ENCODE measurements around the gene GPX2.
A peak's percentile ranks its signal among the peaks of the same experiment; 100 is the strongest.

The GPX2 gene

DNA sequence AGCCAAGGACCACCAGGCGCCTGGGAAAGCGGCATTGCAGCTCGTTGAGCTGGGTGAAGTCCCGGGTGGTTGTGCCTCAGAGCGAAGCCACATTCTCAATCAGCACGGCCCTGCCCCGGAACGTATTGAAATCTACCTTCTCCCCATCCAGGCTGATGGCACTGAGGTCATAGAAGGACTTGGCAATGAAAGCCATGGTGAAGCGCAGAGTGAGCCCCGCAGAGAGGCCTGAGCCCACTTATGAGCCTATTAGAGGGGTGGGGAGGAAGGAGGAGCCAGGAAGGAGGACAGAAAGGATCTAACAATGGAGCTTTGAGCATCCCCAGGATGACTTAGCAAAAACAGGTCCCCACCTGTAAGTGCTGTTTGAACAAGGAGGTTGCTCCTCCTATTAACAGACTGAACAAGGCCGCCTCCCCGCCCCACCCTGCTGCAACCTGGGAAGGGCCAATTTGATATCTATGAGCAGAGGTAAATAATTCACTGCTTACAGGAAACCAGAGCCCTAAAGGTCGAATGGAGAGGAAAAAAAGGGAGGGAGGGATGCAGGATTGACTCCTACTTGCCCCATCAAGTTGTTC lies at the start of gene GPX2:
Gene GPX2, minus strand, starts transcription at position 215 of the 581 bp plus-strand sequence. Its CDS starts 19 bp downstream, at position 196.
- no peak for DNase-seq (ENCODE audit: low read depth)

- no peak for DNase-seq (ENCODE audit: low read depth)
Observed at GRCh38 chr14:64990939-64991338, 48.4 kb upstream of the GPX2 start.

- no peak for DNase-seq (ENCODE audit: low read depth)
Observed at GRCh38 chr14:64990296-64990695, 47.8 kb upstream of the GPX2 start.

DNA sequence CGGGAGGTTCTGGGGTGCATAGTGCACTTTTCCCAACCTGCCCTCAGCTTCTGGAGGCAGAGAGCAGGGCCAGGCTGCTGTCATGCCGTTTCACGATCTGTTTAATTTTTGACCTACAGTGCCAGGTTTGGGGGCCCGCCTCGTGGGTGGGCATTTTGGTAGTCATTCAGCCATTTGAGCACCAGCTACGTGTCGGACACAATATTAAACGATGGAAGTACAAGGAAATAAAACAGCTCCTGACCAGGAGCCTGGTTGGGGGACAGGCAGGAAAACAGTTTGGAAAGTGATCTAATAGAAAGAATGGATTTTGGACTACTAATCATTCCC lies 44.9 kb upstream of the GPX2 start:
- no peak for DNase-seq (ENCODE audit: low read depth)

- DNase-seq (ENCODE audit: low read depth): peak; percentile 89
Observed at GRCh38 chr14:64986648-64987437, 44.3 kb upstream of the GPX2 start, which contains the start of gene FNTB. Gene FNTB (plus strand): TSS chr14:64986895. CDS start chr14:64986954, 59 bp downstream.

GRCh38 chr14:64983439-64984310 lies 41.1 kb upstream of the GPX2 start:
- no peak for DNase-seq (ENCODE audit: low read depth)

DNA sequence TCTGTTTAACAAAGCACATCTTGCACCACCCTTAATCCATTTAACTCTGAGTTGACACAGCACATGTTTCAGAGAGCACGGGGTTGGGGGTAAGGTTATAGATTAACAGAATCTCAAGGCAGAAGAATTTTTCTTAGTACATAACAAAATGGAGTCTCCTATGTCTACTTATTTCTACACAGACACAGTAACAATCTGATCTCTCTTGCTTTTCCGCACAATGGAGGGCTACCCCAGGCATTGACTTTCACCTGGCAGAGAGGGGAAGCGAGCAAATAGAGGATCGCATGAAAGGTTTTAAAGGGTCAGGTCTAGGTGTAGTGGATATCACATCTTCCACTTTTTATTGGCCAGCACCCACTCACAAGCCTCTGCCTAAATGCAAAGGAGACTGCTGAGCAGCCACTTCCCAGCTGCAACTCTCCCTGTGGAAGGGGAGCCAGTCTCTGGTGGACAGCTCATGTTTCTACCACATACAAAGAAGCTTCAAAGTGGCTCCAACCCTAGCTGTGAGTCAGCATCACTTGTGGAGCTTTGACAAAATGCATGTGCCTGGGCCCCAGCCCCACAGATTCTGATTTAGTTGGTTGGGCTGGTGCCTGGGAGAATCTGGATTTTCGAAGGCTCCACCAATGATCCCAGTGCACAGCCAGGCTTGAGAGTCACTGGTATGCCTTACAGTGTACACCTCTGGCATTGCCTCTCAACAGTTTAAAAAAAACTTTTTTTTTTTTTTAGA lies 37.0 kb upstream of the GPX2 start:
- DNase-seq (ENCODE audit: low read depth): no peak

- no peak for DNase-seq (ENCODE audit: low read depth)
Observed at GRCh38 chr14:64974563-64974962, 32.0 kb upstream of the GPX2 start.

DNA sequence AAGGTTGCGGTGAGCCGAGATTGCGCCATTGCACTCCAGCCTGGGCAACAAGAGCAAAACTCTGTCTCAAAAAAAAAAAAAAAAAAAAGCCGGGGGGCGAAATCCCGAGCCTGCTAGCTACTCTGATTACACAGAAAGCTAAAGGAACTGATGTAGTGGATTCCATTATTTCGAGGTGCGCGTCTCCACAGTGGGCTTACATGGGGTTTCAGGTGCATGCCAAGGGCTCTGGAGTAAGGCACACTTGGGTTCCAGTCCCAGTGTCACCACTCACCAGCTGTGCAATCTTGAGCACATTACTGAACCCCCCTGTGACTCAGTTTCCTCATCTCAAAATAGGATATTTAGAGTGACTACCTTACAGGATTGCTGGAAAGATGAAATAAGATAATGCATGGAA lies 31.3 kb upstream of the GPX2 start:
- no peak for DNase-seq (ENCODE audit: low read depth)

DNA sequence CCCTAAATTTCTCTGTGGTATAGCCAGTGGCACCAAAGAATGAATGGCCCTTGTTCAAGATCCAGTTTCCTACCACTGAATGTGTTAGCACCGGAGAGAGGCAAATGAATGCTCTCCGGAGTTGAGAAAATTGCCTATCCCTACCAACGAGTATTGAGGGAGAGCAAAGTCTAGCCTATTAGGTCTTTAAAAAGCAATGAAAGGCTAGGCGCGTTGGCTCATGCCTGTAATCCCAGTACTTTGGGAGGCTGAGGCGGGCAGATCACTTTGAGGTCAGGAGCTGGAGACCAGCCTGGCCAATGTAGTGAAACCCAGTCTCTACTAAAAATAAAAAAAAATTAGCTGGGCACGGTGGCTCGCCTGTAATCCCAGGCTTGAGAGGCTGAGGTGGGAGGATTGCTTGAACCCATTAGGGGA lies 30.5 kb upstream of the GPX2 start:
- DNase-seq (ENCODE audit: low read depth): no peak

DNA sequence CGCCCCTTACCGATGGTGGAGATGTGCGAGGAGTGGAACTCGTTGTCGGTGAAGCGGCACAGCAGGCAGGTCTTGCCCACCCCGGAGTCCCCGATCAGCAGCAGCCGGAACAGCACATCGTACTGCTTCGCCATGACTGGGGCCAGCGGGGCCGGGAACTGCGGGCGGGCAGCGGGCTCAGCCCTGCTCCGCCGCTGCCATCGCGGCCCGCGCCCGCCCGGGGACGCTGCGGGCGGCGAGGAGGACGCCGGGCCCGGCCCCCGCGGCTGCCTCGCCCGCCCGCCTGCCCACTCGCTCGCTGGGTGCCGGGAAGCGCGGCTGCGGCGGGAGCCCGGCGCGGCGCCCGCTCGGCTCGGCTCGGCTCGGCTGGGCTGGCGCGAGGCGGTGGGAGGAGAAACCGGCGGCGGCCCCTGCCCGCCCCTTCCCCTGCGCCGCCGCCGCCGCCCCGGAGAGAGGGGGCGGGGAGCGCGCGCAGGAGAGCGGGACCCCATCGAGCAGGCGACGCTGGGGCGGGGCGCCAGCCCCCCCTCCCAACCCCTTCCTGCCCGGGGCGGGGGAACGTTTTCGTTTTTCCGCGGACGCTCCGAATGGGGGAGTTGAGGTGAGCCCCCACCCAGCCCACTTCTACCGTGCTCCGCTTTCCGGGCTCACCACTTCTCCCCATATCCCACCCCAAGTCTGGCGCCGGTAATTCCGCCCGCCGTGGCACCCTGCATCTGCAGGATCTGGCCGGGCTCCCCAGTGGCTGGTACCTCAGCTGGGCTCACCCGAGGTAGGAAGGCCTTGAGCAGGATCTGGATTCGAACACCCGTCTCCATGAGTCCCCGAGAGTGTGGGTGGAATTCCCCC lies 29.6 kb upstream of the GPX2 start, which contains the start of gene RAB15:
Gene RAB15, minus strand, starts transcription at position 394 of the 849 bp plus-strand sequence. Its CDS starts 260 bp downstream, at position 134.
- DNase-seq (ENCODE audit: low read depth): no peak

GRCh38 chr14:64971491-64971942 lies 29.0 kb upstream of the GPX2 start:
- DNase-seq (ENCODE audit: low read depth): no peak

DNA sequence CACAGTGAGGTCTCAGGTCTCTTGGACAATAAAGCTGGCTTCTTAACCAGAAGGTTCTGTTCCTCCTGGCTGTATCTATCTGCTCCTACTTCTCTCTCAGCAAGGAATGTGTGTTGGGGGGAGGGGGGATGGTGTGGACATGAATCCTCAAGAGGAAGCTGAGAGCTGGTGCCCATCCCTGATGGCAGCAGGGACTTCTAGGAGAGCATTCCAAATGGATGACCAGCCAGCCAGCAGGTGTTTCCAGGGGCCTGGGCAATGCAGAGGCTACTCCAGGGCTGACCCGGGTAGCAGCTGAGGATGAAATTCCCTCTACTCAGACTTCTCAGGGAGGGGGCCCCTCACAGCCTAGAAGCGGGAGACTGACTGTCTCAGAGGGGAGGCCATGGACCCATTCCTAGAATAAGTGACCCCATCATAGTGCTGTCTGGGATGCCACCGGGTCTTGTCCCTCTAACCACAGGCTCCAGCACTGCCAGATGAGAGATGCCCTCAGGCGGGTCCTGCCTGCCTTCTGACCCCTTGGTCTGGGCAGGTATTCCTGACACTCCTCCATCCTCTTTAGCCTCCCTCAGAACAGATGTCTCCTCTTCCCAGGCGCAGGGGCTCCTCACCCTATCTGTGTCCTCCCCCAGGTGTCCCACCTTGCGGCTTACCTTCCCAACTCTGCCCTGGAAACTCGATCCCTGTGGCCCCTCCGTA lies 28.4 kb upstream of the GPX2 start:
- no peak for DNase-seq (ENCODE audit: low read depth)

GRCh38 chr14:64970041-64970440 lies 27.5 kb upstream of the GPX2 start:
- DNase-seq (ENCODE audit: low read depth): no peak

- DNase-seq (ENCODE audit: low read depth): no peak
Observed at GRCh38 chr14:64968651-64969050, 26.1 kb upstream of the GPX2 start.

- DNase-seq (ENCODE audit: low read depth): no peak
Observed at GRCh38 chr14:64968167-64968566, 25.6 kb upstream of the GPX2 start.

- no peak for DNase-seq (ENCODE audit: low read depth)
Observed at GRCh38 chr14:64966976-64967375, 24.4 kb upstream of the GPX2 start.

GRCh38 chr14:64965356-64966000 lies 22.9 kb upstream of the GPX2 start:
- DNase-seq (ENCODE audit: low read depth): no peak

DNA sequence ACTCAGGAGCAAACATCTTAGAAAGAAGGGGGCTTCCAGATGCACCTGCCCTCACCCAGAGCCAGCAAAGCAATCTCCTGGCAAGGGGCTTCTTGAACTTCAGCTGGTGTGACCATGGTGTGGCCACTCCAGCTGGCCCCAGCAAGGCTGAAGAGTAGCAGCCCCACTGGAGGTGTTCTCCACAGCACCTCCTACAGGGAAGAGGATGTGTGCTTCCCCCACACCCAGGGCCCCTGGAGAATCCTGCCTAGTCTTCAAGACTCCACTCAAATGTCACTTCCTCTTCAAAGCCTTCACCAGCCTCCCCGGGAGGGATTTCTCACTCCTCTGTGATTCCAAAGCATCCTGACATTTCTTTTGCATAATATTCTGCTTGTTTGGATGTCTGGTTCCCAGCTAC lies 21.1 kb upstream of the GPX2 start:
- no peak for DNase-seq (ENCODE audit: low read depth)

- no peak for DNase-seq (ENCODE audit: low read depth)
Observed at GRCh38 chr14:64960762-64961276, 18.3 kb upstream of the GPX2 start.
